HG03175 (cell line): Measurements from ENCODE around the gene CCNYL1.
A peak's percentile ranks its signal among the peaks of the same experiment; 100 is the strongest.

ENCODE experiments used
- ATAC-seq: cut with Tn5 transposase; IDR thresholded peaks from one replicate; pipeline ENCODE4 v1.9.1; 2021; ENCODE audit warnings: mild to moderate bottlenecking, moderate library complexity; ENCODE audit not compliant: unreplicated experiment

The CCNYL1 gene

GRCh38 chr2:207764096-207764630 lies 52.7 kb downstream of the CCNYL1 start:
- no peak for ATAC-seq

DNA sequence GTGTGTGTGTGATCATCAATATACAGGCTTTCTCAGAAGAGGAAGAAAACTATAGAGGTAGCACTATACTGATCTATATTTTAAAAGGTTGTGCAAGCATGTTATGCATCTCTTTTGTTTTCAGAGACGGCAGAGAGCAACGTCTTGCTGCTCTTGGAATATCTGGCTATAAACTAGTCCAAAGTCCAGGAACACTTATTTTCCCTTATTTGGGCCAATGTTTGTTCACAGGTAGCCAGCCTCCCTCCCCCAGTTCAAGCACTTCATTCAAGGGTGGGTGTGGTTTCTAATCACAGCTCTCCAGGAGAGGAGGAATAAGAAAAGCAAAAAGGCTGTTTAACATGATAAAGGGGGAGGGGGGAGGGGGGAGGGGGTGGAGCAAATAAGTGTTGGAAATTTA lies 54.1 kb downstream of the CCNYL1 start:
- ATAC-seq = no peak

DNA sequence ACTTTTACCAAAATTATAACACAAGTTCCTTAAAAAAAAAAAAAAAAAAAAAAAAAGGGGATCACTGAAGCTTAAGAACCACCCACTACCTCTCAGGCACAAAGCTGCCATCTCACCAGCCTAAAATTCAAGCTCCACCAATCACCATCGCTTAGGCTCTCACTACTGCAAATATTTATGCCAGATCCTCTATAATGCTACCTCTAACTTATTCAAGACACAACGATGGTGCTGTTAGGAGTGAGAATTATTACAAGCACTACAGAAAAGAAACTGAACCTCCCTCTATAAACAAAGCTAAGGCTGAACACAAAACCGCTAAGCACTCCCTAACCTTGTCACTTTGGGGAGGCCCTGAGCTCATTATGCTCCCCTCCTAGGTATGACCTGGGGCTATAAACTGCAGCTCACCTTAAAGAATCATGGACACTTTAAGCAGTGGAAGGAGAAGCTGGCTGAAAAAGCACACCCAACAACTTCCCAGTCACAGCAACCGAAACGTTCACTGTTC lies 54.7 kb downstream of the CCNYL1 start:
- ATAC-seq = no peak

DNA sequence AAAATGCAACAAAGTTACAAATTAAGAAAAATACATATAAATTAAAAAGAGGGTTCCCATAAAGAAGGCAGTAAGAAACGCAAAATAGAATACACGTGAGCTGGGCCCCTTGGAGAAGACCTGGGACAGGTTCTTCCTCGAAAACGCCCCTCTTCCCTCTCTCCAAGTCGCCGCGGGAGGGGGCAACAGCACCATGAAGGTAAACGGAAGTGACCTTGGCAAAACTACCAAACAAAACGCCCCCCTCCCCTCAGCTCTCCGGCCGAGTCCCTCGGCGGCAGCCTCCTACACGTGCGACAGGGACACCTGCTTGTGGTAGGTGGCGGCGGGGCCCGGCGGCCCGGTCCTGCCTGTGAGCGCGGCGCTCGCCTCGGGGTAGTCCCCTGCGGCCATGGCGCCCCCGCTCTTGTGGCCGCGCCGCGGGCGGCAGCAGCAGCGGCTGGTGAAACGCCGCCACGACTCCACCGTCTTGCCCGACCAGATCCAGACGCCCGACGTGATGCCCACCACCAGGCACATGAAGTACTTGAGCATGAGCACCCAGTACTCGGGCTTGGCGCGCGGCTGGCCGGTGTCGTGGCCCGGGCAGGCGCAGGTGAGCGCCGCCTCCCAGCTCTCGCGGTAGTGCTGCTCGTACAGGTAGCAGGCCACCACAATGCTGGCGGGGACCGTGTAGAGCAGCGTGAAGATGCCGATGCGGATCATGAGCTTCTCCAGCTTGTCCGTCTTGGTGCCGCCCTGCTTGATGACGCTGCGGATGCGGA lies 55.4 kb downstream of the CCNYL1 start:
- ATAC-seq = no peak

DNA sequence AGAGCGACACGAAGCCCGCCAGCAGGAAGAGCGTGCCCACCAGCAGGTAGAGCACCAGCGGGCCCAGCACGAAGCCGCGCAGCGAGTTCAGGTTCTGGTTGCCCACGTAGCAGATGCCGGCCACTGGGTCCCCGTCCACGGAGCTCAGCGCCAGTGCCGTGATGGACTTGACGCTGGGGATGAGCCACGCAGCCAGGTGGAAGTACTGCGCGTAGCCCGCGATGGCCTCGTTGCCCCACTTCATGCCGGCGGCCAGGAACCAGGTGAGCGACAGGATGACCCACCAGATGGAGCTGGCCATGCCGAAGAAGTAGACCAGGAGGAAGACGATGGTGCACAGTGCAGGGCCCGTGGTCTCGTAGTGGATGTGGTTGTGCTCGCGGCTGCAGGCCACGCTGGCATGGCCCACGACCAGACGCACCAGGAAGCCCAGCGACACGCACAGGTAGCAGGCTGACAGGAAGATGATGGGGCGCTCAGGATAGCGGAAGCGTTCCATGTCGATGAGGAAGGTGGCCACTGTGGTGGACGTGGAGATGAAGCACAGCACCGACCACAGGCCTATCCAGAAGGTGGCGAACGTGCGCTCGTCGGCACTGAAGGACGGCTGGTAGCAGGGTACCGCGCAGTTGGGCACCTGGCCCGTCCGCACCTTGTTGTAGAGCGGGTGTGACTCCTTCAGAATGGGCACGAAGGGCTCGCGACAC lies 56.2 kb downstream of the CCNYL1 start:
- ATAC-seq = no peak

GRCh38 chr2:207768168-207768865 lies 56.9 kb downstream of the CCNYL1 start:
- peak; percentile 21 for ATAC-seq

DNA sequence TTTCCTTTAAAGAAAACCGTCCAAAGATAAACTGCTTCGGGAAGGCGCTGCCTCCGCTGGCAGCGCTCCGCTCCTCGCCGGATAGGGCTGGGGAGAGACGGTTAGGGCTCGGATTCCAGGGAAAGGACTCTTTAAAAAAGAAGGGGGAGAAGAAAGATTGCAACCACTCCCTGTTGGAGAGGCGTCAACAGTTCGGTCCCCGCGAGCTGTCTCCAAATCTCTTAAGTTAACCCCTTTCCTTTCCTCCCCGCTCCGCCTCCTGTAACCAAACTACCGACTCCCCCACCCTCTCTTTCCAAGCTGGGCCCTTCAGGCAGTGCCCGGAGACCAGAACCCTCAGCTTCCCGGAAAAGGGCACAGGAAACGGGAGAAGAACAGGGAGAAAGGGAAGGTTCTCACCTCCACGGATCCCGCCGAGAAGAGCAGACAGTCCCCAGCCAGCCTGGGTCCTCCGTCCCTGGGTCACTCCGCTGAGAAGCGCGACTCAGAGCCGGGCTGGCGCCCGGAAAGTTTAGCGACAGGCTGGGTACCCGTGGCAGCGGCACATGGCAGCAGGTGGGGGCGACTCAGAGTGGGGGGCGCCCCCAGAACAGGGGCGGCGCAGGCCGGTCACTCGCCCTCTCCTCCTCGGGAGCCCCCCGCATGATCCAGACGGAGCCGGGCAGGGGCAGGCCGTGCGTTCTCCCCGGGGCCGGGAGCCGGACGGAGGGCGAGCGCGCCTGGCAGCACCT lies 57.6 kb downstream of the CCNYL1 start:
- ATAC-seq = peak; percentile 18

GRCh38 chr2:207770602-207771404 lies 59.4 kb downstream of the CCNYL1 start:
- ATAC-seq = no peak

DNA sequence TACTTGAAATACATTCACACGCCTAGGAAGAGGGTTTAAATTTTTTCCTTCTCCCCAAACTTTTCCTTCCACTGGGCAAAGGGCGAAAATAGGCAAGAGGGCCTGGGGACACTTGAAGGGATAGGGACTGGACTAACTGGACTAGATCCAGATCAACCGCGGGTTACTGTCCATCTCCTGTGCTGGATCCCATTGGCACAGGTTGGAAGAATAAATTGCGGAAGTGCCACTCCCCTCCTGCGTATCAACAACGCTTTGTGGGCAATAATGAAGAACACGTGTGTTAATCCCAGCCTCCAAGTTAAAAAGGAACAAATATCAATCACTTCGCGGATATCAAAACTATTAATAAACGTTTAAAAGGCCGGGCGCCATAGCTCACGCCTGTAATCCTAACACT lies 60.0 kb downstream of the CCNYL1 start:
- no peak for ATAC-seq

- no peak for ATAC-seq
Observed at GRCh38 chr2:207772081-207772843, 60.8 kb downstream of the CCNYL1 start.

- no peak for ATAC-seq
Observed at GRCh38 chr2:207772844-207773205, 61.4 kb downstream of the CCNYL1 start.

- no peak for ATAC-seq
Observed at GRCh38 chr2:207775473-207775872, 64.0 kb downstream of the CCNYL1 start.

DNA sequence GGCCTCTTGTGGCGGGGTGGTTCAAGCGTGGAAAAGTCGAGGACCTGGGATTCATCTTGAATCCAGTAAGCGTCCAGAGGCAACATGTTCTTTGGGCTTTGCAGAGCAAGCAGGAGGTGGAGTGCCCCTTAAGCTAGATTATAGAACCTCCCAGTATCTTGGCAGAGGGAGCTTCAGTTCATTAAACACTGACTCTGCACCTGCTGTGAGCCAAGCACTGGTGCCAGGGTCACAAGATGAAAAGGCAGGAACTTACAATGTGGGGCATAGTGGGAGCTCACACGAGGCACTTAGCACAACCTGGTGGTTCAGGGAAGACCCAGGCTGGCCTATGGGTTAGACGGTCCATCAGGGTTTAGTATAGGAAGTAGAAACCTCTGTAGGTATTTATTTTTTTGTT lies 65.7 kb downstream of the CCNYL1 start:
- ATAC-seq = no peak

DNA sequence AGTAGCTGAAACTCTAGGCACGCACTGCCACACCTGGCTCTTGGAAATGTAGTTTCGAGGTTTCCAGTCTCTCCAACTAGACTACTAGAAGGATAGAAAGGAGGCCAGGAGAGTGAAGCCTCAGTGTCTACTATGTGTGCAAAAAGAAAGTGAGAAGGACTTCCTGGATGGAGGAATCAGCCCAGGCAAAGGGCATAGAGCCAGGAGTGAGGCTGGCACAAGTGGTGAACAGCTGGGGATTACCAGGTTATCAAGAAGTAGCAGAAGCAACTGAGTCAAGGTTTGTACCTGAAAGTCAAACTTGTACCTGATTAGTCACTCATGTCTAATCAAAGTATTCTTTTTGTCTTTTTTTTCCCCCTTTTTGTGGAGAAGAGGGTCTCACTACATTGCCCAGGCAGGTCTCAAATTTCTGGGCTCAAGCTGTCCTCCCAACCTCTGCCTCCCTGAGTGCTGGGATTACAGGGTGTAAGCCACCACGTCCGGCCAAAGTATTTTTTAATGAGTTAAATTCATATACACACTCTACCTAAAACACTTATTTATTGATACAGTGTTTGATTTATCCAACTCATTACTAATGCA lies 67.0 kb downstream of the CCNYL1 start:
- no peak for ATAC-seq

DNA sequence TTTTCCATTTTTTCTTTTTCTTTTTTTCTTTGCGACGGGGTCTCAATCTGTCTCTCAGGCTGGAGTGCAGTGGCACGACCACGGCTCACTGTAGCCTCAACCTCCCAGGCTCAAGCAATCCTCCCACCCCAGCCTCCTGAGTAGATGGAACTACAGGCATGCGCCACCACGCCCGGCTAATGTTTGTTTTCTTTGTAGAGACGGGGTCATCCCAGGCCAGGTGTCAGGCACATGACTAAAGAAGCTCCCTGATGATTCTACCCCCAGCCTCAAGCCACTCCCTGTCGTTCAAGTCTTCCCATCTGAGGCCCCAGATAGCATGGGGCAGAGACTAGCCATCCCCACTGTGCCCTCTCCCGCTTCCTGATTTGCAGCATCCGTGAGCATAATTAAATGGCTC lies 68.1 kb downstream of the CCNYL1 start:
- no peak for ATAC-seq

DNA sequence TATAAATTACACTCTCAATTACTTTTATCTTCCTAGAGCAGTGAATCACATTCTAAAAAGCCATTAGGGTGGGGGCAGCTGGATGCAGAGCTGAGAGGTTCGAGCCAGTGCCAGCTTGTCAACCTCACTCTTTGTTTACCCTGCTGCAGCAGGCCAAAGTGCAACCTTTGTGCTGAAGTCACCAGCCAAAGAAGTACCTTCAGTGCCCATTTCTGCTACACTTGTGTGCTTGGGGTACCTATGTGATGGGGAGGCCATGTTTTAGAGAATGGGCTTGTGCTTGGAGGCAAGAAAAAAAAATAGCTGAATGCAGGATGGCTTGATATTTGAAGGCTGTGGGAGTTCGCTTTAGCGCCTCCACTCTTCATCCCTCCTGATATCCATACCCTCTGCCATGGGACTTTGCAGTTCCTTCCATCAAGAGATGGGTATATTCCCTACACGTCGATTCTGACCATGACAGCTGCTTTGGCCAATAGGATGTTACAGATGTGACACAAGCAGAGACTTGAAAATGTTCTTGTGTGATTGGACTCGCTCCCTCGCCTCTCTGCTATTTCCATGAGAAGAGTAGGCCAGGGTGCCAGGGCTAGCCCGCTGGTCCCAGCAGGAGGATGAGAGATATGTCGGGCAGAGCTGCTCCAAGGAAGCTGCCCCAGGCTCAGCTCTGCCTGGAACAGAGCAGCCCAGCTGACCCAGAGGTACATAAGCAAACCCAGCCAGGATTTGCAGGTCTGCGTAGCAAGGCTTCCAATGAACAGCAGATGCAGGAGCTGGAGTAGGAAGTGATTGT lies 71.0 kb downstream of the CCNYL1 start:
- no peak for ATAC-seq

DNA sequence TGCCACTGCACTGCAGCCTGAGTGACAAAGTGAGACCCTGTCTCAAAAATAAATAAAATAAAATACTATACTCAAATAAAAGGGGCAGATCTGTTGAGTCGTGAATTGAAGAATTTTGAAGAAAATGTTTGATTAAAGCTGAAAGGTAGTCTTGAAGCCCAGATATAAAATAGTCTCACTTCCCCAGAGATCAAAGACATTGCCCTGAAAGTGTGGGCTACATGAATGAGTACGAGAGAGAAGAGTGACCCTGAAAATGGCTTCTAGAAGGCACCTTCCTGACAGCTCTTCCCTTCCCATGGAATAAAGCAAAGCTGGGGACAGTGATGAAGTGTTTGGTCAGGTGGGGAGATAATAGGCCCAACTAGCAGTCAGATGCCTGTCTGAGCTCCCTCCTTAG lies 72.1 kb downstream of the CCNYL1 start:
- no peak for ATAC-seq

DNA sequence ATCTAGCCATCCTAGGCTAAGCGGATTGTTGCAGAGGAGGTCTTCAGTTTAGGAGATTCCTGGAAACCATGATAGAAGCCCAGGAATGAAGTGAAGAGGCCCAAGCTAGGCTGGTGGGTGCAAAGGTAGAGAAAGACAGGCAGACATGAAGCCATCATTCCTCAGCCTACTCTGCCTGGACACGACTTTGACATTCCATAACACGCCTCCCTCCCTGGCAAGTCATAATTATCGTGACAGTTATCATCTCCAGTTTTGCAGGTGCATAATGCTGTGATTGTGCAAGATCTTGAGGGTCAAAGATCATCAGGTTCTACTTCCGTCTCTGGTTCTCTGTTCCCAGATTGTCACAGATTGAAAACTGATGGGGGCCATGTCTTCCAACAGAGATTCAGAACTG lies 73.5 kb downstream of the CCNYL1 start:
- ATAC-seq = no peak
